ENCODE measurements around the gene PRKRIP1. TPM values are rescaled to one million over a fixed set of nuclear protein-coding genes. Genes with fewer than 3 reads are reported as not detected.

PRKRIP1 gene
- total and polyA plus RNA-seq, 4 donors: 5.4 to 15.8 (median 7.1) TPM

- 88% methylated on average over 6 of the region's 6 CpGs for WGBS
- Histone ChIP-seq H3K9ac (ENCODE audit: low read depth in 1 of 2, low read length in 2 of 2) (no peak overlapping the region), H3K4me3 (ENCODE audit: low read depth in 1 of 3, low read length in 3 of 3) (no peak overlapping the region), H3K4me1 (ENCODE audit: control insufficient read depth in 4 of 4, insufficient read depth in 4 of 4, low read length in 3 of 4) (no peaks in the 10 kb centered on the region), H3K27me3 (ENCODE audit: control insufficient read depth in 4 of 4, insufficient read depth in 4 of 4, low read length in 3 of 4) (no peaks in the 10 kb centered on the region), H3K36me3 (ENCODE audit: control insufficient read depth in 4 of 4, insufficient read depth in 3 of 4, low read depth in 1 of 4, low read length in 3 of 4) (peaks cover 0 to 2% (median under 1%) of the 10 kb centered on the region in 4 donors), H3K27ac (ENCODE audit: low read depth in 1 of 2, low read length in 2 of 2) (no peak overlapping the region), H3K9me3 (ENCODE audit: control insufficient read depth in 4 of 4, low read length in 3 of 4) (no peaks in the 10 kb centered on the region)
- DNase-seq (ENCODE audit: low spot score): no peak
- TF ChIP-seq HNF4A (conservative IDR thresholded peaks at IDR 0.05) (no peak), GABPA (IDR thresholded peaks at IDR 0.05 in 1 of 2, conservative IDR thresholded peaks at IDR 0.05 in 1 of 2) (no peak), TAF1 (conservative IDR thresholded peaks at IDR 0.05) (no peak), FOXA2 (IDR thresholded peaks at IDR 0.05) (no peak), EGR1 (IDR thresholded peaks at IDR 0.05; ENCODE audit: low read depth in 2 of 2) (no peak), SP1 (IDR thresholded peaks at IDR 0.05) (no peak), HNF4G (IDR thresholded peaks at IDR 0.05) (no peak), CTCF (IDR thresholded peaks at IDR 0.05; ENCODE audit: low read depth, low read length, missing input control) (no peak), MAX (IDR thresholded peaks at IDR 0.05) (no peak), RXRA (IDR thresholded peaks at IDR 0.05) (no peak), RAD21 (IDR thresholded peaks at IDR 0.05) (no peak), ZBTB33 (IDR thresholded peaks at IDR 0.05) (no peak), YY1 (IDR thresholded peaks at IDR 0.05) (no peak), JUND (IDR thresholded peaks at IDR 0.05) (no peak), FOXA1 (IDR thresholded peaks at IDR 0.05) (no peak), NR2F2 (IDR thresholded peaks at IDR 0.05) (no peak)
- TF ChIP-seq, protein P1, sequence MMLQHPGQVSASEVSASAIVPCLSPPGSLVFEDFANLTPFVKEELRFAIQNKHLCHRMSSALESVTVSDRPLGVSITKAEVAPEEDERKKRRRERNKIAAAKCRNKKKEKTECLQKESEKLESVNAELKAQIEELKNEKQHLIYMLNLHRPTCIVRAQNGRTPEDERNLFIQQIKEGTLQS (IDR thresholded peaks at IDR 0.05): no peak
- TF ChIP-seq, protein P2, sequence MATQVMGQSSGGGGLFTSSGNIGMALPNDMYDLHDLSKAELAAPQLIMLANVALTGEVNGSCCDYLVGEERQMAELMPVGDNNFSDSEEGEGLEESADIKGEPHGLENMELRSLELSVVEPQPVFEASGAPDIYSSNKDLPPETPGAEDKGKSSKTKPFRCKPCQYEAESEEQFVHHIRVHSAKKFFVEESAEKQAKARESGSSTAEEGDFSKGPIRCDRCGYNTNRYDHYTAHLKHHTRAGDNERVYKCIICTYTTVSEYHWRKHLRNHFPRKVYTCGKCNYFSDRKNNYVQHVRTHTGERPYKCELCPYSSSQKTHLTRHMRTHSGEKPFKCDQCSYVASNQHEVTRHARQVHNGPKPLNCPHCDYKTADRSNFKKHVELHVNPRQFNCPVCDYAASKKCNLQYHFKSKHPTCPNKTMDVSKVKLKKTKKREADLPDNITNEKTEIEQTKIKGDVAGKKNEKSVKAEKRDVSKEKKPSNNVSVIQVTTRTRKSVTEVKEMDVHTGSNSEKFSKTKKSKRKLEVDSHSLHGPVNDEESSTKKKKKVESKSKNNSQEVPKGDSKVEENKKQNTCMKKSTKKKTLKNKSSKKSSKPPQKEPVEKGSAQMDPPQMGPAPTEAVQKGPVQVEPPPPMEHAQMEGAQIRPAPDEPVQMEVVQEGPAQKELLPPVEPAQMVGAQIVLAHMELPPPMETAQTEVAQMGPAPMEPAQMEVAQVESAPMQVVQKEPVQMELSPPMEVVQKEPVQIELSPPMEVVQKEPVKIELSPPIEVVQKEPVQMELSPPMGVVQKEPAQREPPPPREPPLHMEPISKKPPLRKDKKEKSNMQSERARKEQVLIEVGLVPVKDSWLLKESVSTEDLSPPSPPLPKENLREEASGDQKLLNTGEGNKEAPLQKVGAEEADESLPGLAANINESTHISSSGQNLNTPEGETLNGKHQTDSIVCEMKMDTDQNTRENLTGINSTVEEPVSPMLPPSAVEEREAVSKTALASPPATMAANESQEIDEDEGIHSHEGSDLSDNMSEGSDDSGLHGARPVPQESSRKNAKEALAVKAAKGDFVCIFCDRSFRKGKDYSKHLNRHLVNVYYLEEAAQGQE (IDR thresholded peaks at IDR 0.05): no peak
Measured at GRCh38 chr7:102387064-102387463, 9.1 kb upstream of the PRKRIP1 start.

Measured in liver (tissue), 9 donors.